ENCODE measurements around the gene GPC5.

DNA sequence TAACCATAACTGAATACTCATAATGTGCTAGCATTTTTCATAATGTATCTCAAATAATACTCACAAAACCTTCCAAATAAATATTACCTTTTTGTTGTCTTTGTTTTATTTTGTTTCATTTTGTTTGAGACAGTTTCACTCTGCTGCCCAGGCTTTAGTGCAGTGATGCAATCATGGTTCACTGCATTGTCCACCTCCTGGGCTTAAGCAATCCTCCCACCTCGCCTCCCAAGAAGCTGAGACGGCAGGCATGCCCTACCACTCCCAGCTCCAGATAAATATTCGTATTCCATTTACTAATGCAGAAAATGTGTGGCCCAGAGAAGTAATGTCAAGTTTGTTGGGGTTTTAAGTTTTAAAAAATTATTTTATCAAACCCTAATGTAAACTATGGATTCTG lies 739.1 kb downstream of the GPC5 start:
- TF ChIP-seq, protein P1, sequence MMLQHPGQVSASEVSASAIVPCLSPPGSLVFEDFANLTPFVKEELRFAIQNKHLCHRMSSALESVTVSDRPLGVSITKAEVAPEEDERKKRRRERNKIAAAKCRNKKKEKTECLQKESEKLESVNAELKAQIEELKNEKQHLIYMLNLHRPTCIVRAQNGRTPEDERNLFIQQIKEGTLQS (IDR thresholded peaks at IDR 0.05), result no peak
- TF ChIP-seq, protein P1 (CRISPR knock-in tag; conservative IDR thresholded peaks at IDR 0.05), result no peak
- TF ChIP-seq, protein P2, sequence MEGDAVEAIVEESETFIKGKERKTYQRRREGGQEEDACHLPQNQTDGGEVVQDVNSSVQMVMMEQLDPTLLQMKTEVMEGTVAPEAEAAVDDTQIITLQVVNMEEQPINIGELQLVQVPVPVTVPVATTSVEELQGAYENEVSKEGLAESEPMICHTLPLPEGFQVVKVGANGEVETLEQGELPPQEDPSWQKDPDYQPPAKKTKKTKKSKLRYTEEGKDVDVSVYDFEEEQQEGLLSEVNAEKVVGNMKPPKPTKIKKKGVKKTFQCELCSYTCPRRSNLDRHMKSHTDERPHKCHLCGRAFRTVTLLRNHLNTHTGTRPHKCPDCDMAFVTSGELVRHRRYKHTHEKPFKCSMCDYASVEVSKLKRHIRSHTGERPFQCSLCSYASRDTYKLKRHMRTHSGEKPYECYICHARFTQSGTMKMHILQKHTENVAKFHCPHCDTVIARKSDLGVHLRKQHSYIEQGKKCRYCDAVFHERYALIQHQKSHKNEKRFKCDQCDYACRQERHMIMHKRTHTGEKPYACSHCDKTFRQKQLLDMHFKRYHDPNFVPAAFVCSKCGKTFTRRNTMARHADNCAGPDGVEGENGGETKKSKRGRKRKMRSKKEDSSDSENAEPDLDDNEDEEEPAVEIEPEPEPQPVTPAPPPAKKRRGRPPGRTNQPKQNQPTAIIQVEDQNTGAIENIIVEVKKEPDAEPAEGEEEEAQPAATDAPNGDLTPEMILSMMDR (IDR thresholded peaks at IDR 0.05 in 2 of 3, conservative IDR thresholded peaks at IDR 0.05 in 1 of 3; ENCODE audit: insufficient read depth in 2 of 3, low read depth in 1 of 3, low read length in 3 of 3), result no peak
- no peak for TF ChIP-seq TEAD2 (tag; IDR thresholded peaks at IDR 0.05)
- no peak for TF ChIP-seq FOXK1 (CRISPR knock-in tag; IDR thresholded peaks at IDR 0.05; ENCODE audit: borderline replicate concordance)
